Nephron progenitor cell (in vitro differentiated cells): ENCODE data around the gene RUNX3.
"Not testable (repeated sequence)": the region's sequence is repeated elsewhere in the genome, so short reads cannot be mapped to it uniquely, and the experiment has no call there.

Experiments used
- DNase-seq: peaks from one replicate; pipeline ENCODE4 v3.0.0; 2021
- H3K27ac Mint-ChIP-seq: 2 replicates; pipeline ENCODE4 v1.8.0; 2021; ENCODE audit warnings: mild to moderate bottlenecking, moderate library complexity, mixed read lengths
- H3K27me3 Mint-ChIP-seq: 2 replicates; pipeline ENCODE4 v1.8.0; 2021; ENCODE audit warnings: mild to moderate bottlenecking, low read depth, mixed read lengths; ENCODE audit not compliant: poor library complexity
- H3K36me3 Mint-ChIP-seq: 2 replicates; pipeline ENCODE4 v1.8.0; 2021; ENCODE audit warnings: low read depth, mixed read lengths
- H3K4me1 Mint-ChIP-seq: 2 replicates; pipeline ENCODE4 v1.8.0; 2021; ENCODE audit warnings: mixed read lengths
- H3K4me3 Mint-ChIP-seq: 2 replicates; pipeline ENCODE4 v1.8.0; 2021; ENCODE audit warnings: mild to moderate bottlenecking, moderate library complexity, mixed read lengths
- H3K9me3 Mint-ChIP-seq: 2 replicates; pipeline ENCODE4 v1.8.0; 2021; ENCODE audit warnings: mild to moderate bottlenecking, moderate library complexity, mixed read lengths
- CTCF ChIP-seq: fragments of 200-600 bp; sonication (generic); IDR thresholded peaks from 2 replicates; pipeline ENCODE4 v1.5.0; 2021; ENCODE audit warnings: antibody characterized with exemption

The RUNX3 gene

DNA sequence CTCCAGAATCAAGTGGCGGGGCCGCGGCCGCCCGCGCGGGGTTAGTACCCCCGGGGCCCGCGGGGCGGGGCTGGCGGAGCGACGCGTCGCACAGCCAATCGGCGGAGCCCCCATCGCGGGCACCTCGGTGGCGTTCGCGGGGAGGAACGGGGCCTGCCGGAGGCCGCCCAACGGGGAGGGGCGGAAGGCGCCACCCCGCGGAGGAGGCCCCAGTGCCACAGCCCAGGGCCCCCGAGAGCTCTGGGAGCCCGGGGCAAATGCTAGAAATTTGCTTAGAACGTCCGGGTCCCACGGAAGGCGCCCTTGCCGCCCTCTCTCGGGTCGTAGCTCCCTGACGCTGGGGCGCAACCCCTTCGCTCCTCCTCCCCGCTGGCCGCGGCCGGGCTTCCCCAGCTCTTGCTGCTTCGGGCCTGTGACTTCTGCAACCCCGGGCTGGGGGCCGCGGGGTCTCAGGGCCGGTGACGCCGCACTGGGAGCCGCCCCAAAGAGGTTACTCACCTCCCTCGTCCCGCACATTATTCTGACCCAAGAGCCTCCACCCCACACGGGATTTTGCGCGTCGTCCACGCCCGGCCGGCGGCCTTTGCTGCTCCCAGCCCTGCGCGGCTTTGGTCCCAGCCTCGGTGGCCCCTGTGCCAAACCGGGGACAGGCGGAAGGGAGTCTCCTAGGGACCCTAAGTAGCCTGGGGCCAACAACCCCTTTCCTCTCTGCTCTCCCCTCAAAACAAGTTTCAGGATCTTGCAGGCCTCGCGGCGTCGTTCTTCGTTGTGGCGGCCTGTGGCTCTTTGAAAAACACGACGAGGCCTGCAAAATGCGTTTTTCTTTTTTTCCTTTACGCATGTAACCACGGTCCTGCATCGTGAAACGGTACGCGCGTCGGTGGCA, at the start of gene RUNX3:
RUNX3 (minus strand) TSS at position 17 of the 886 bp plus-strand sequence. CDS start 408 bp downstream, outside the sequence.
- H3K9me3 Mint-ChIP-seq: no peaks in the 10 kb centered on the region
- TF ChIP-seq CTCF: no peak
- no peak within 1 kb of the TSS for H3K27ac Mint-ChIP-seq
- H3K4me1 Mint-ChIP-seq: peaks cover 55% of the 10 kb centered on the region
- DNase-seq: peak; percentile 58
- H3K4me3 Mint-ChIP-seq: no peak within 1 kb of the TSS
- H3K36me3 Mint-ChIP-seq: no peaks in the 10 kb centered on the region
- H3K27me3 Mint-ChIP-seq: peaks cover 91% of the 10 kb centered on the region

GRCh38 chr1:24979232-24979631, 49.2 kb upstream of the RUNX3 start:
- DNase-seq, H3K27ac Mint-ChIP-seq, H3K4me1 Mint-ChIP-seq, H3K4me3 Mint-ChIP-seq: not testable (repeated sequence)
- peaks cover 23% of the 10 kb centered on the region for H3K27me3 Mint-ChIP-seq
- peaks cover 23% of the 10 kb centered on the region for H3K36me3 Mint-ChIP-seq
- H3K9me3 Mint-ChIP-seq: peaks cover 37% of the 10 kb centered on the region

DNA sequence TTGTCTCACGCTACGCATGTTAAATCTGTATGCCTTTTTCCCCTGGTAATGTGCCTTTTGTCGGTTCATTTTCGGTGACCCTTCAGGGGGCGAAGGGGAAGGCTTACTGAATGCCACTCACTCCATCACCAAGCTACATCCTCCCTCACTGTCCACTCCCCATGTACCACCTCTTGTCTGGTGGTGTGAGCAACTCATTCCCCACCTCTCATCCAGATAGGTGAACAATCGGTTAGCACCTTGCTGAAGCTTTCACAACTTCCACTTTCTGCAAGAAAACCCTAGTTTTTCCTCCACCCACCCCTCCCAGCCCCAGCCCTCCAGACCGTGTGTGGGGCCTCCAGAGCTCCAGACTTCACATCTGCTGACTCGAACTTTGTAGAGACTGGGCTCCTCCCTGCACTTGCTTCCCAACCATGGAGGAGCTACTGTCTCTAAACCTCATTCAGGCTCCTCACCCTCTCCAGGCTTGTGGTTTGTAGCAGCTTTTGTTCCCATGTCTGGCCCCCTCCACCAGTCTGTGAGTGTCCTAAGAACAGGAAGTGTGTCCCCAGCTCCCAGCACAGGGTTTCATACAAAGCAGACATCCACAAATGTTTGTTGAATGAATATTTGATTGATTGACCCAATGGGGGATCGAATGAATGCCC, 48.4 kb upstream of the RUNX3 start:
- Mint-ChIP-seq H3K4me1 (peaks cover 9% of the 10 kb centered on the region), H3K27ac (no peak overlapping the region), H3K36me3 (peaks cover 26% of the 10 kb centered on the region), H3K27me3 (peaks cover 20% of the 10 kb centered on the region), H3K9me3 (peaks cover 41% of the 10 kb centered on the region), H3K4me3 (no peak overlapping the region)
- TF ChIP-seq CTCF: no peak
- no peak for DNase-seq

DNA sequence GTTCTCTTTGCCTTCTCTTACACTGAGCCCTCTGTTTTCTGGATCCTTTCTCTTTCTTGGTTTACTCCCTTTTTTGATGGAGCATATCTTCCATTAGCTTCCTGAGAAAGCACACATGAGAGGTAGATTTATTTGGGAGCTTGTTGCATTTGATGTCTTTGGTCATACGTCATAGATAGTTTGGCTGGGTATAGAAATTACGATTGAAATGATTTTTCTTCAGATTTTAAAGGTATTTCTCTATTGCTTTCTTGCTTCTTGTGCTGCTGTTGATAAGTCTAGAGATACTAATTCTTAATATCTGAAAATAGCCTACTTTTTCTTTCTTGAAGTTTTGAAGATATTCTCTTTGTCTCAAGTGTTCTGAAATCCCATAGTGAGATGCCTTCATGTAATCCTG, 45.3 kb upstream of the RUNX3 start:
- H3K27me3 Mint-ChIP-seq: peaks cover 27% of the 10 kb centered on the region
- TF ChIP-seq CTCF: no peak
- H3K27ac Mint-ChIP-seq: no peak overlapping the region
- peaks cover 48% of the 10 kb centered on the region for H3K9me3 Mint-ChIP-seq
- no peak for DNase-seq
- peaks cover 32% of the 10 kb centered on the region for H3K4me1 Mint-ChIP-seq
- no peak overlapping the region for H3K4me3 Mint-ChIP-seq
- peaks cover 26% of the 10 kb centered on the region for H3K36me3 Mint-ChIP-seq

DNA sequence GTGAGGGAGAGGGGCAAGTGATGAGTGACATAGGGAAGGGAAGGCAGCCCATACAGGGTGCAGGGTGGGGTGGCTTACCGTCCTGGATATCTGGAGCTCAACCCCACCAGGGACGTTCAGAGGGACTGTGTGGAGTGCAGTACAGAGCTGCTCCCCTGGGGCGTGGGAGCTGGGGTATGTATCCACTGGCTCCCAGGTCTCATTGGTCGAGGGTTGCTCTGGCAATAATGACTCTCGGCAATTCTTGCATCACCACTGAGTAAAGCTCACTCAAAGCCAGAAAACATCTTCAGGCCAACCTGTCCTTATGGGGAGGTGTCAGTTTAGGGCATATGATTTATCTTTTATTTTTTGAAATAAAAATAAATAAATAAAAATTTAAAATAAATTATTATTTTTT, 43.2 kb upstream of the RUNX3 start:
- H3K27me3 Mint-ChIP-seq: peaks cover 35% of the 10 kb centered on the region
- H3K9me3 Mint-ChIP-seq: peaks cover 47% of the 10 kb centered on the region
- TF ChIP-seq CTCF: no peak
- no peak overlapping the region for H3K4me3 Mint-ChIP-seq
- peaks cover 38% of the 10 kb centered on the region for H3K4me1 Mint-ChIP-seq
- DNase-seq: no peak
- H3K27ac Mint-ChIP-seq: no peak overlapping the region
- H3K36me3 Mint-ChIP-seq: peaks cover 26% of the 10 kb centered on the region

- no peak for TF ChIP-seq CTCF
- Mint-ChIP-seq H3K4me1 (peaks cover 38% of the 10 kb centered on the region), H3K36me3 (peaks cover 26% of the 10 kb centered on the region), H3K4me3 (no peak overlapping the region), H3K27me3 (peaks cover 35% of the 10 kb centered on the region), H3K27ac (peak overlapping the region; percentile 90), H3K9me3 (peaks cover 43% of the 10 kb centered on the region)
- no peak for DNase-seq
Measured at GRCh38 chr1:24972915-24973242, 42.8 kb upstream of the RUNX3 start.
